ENCODE data around the gene CDH4. TPM values are rescaled to one million over a fixed set of nuclear protein-coding genes. Genes with fewer than 3 reads are reported as not detected.

CDH4 gene
- total RNA-seq, 4 donors from 2014 or later, result not detected

DNA sequence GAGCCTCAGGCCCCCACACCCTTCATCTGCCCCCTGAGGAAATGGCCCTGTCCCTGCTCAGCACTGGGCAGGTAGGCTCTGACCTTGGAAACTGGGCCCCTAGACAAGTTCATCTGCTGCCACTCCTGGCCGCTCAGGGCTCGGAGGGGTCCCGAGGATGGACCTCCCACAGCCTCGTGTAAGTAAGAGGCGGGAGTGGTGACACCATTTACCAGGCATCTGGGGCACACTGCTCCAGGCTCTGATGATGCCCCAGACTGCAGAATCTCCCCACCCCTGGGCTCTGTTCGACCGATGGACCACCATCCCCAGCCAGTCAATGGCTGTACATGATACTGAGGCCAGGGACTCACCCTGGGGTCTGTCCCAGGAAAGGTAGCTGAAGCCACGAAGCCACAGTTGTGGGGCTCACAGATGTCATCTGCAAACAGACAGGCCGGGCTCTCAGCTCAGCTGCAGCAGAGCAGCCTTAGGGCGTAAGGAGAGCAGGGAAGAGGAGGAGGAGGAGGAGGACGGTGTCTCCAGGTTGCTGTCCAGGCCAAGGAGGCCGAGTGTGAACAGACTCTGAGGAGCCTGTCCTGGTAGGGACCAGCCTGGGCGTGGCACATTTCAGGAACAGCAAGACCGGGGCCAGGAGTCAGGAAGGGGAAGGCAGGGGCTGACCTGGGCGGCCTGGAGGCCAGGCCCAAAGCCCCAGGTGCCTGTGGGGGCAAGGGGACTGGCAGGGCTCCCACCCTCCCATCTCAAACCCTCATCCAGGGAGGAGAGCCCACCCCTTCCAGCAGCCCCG, 513.2 kb downstream of the CDH4 start:
- no peak for DNase-seq
- H3K4me3 ChIP-seq, result no peak overlapping the region
- in situ Hi-C loops (cut with MboI; ENCODE audit: low pct_ligation_motif_present in 1 of 4, low pct_unique_long_range_greater_than_20kb in 1 of 4, low sequenced_read_pairs in 3 of 4) (no loop called here), intact Hi-C loops (cut with DNase I; ENCODE audit: low total_unique reads) (loop anchor here (10.0 kb wide), 1 partner anchor 480 kb away; no protein-coding TSS in a partner anchor)
- H3K4me1 ChIP-seq, result no peaks in the 10 kb centered on the region
- no peaks in the 10 kb centered on the region for H3K36me3 ChIP-seq
- TF ChIP-seq EP300 (IDR thresholded peaks at IDR 0.05; ENCODE audit: low read depth), result no peak
- no peak for TF ChIP-seq POLR2A (IDR thresholded peaks at IDR 0.05)
- no peak for TF ChIP-seq POLR2AphosphoS5 (IDR thresholded peaks at IDR 0.05)
- no peak for TF ChIP-seq CTCF (IDR thresholded peaks at IDR 0.05)
- 70% methylated on average over 16 of the region's 16 CpGs; no CpG with 5 or more reads in 1 of the 2 donors for WGBS, 2 donors (ENCODE audit: low coverage in 1 of 2)
- no peak overlapping the region for H3K27ac ChIP-seq
- no peaks in the 10 kb centered on the region for H3K9me3 ChIP-seq
- no peaks in the 10 kb centered on the region for H3K27me3 ChIP-seq

DNA sequence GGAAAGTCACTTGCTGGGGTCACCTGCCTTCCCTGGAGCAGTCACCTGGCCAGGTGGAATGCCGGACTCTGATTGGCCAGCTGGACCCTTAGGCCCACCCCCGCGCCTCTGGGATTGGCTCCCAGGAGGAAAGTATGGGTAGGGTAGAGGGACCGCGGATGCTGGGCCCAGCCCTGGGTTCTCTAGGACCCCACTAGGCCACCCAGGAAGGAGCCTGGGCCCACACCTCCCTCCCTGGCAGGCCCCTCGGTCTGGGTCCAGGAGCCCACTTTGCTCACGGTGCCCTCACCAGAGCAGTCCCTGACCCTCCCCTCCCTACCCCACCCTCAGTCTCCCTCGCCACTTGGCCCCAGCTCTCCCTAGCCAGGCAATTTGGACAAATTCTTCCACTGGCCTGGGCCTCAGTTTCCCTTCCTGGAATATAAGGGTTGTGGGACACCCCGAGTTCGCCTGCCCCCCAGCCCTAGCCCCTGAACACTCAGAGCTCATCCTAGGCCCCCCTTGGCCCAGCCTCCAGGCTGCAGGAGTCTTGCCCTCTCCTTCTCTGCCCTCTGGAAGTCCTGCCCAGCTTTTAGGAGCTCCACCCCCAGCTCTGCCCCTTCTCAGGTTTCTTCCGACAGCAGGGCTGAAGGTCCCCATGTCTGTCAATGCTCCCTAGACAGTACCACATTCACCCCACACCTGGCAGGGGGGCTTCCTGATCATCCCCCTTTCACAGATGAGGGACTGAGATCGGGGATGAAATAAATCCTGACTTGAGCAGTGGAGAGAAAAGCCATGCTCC, 514.0 kb downstream of the CDH4 start:
- H3K36me3 ChIP-seq, result no peaks in the 10 kb centered on the region
- no peak for DNase-seq
- WGBS, 2 donors (ENCODE audit: low coverage in 1 of 2), result 69% methylated on average over 12 of the region's 12 CpGs; no CpG with 5 or more reads in 1 of the 2 donors
- no peak overlapping the region for H3K27ac ChIP-seq
- H3K27me3 ChIP-seq, result no peaks in the 10 kb centered on the region
- H3K4me1 ChIP-seq, result no peaks in the 10 kb centered on the region
- TF ChIP-seq EP300 (IDR thresholded peaks at IDR 0.05; ENCODE audit: low read depth) (no peak), CTCF (IDR thresholded peaks at IDR 0.05) (no peak), POLR2A (IDR thresholded peaks at IDR 0.05) (no peak), POLR2AphosphoS5 (IDR thresholded peaks at IDR 0.05) (no peak)
- H3K4me3 ChIP-seq, result no peak overlapping the region
- in situ Hi-C loops (cut with MboI; ENCODE audit: low pct_ligation_motif_present in 1 of 4, low pct_unique_long_range_greater_than_20kb in 1 of 4, low sequenced_read_pairs in 3 of 4) (no loop called here), intact Hi-C loops (cut with DNase I; ENCODE audit: low total_unique reads) (loop anchor here (10.0 kb wide), 1 partner anchor 479 kb away; no protein-coding TSS in a partner anchor)
- no peaks in the 10 kb centered on the region for H3K9me3 ChIP-seq

GRCh38 chr20:61766921-61767610, 515.0 kb downstream of the CDH4 start:
- no peaks in the 10 kb centered on the region for H3K9me3 ChIP-seq
- no peak overlapping the region for H3K4me3 ChIP-seq
- H3K27ac ChIP-seq, result no peak overlapping the region
- intact Hi-C loops (cut with DNase I; ENCODE audit: low total_unique reads) (loop anchor here (10.0 kb wide), 1 partner anchor 478 kb away; no protein-coding TSS in a partner anchor), in situ Hi-C loops (cut with MboI; ENCODE audit: low pct_ligation_motif_present in 1 of 4, low pct_unique_long_range_greater_than_20kb in 1 of 4, low sequenced_read_pairs in 3 of 4) (no loop called here)
- H3K4me1 ChIP-seq, result no peaks in the 10 kb centered on the region
- H3K36me3 ChIP-seq, result no peaks in the 10 kb centered on the region
- H3K27me3 ChIP-seq, result no peaks in the 10 kb centered on the region
- WGBS, 2 donors (ENCODE audit: low coverage in 1 of 2), result 81% methylated on average over 15 of the region's 15 CpGs; no CpG with 5 or more reads in 1 of the 2 donors
- no peak for TF ChIP-seq EP300 (IDR thresholded peaks at IDR 0.05; ENCODE audit: low read depth)
- TF ChIP-seq POLR2A (IDR thresholded peaks at IDR 0.05), result no peak
- no peak for TF ChIP-seq CTCF (IDR thresholded peaks at IDR 0.05)
- TF ChIP-seq POLR2AphosphoS5 (IDR thresholded peaks at IDR 0.05), result no peak
- DNase-seq, result no peak
